Glutamatergic neuron (in vitro differentiated cells): ENCODE measurements around the gene ZNF608. TPM values are rescaled to one million over a fixed set of nuclear protein-coding genes. Genes with fewer than 3 reads are reported as not detected.

Experiments
- DNase-seq: peaks from one replicate; pipeline ENCODE4 v3.0.0; 2022
- H3K27ac Mint-ChIP-seq: one replicate; pipeline ENCODE4 v1.8.0; 2020; ENCODE audit warnings: mild to moderate bottlenecking, mixed read lengths, inconsistent platforms; ENCODE audit not compliant: unreplicated experiment
- H3K27me3 Mint-ChIP-seq: one replicate; pipeline ENCODE4 v1.8.0; 2020; ENCODE audit warnings: mild to moderate bottlenecking, moderate library complexity, mixed read lengths, inconsistent platforms; ENCODE audit not compliant: unreplicated experiment
- H3K36me3 Mint-ChIP-seq: one replicate; pipeline ENCODE4 v1.8.0; 2020; ENCODE audit warnings: mild to moderate bottlenecking, mixed read lengths, inconsistent platforms; ENCODE audit not compliant: unreplicated experiment
- H3K4me1 Mint-ChIP-seq: one replicate; pipeline ENCODE4 v1.8.0; 2020; ENCODE audit warnings: mild to moderate bottlenecking, low read depth, mixed read lengths, inconsistent platforms; ENCODE audit not compliant: unreplicated experiment
- H3K4me3 Mint-ChIP-seq: one replicate; pipeline ENCODE4 v1.8.0; 2020; ENCODE audit warnings: mild to moderate bottlenecking, mixed read lengths, inconsistent platforms; ENCODE audit not compliant: unreplicated experiment
- H3K9me3 Mint-ChIP-seq: one replicate; pipeline ENCODE4 v1.8.0; 2020; ENCODE audit warnings: mild to moderate bottlenecking, moderate library complexity, mixed read lengths, inconsistent platforms; ENCODE audit not compliant: unreplicated experiment
- CTCF ChIP-seq: fragments of 200-600 bp; sonication (generic); IDR thresholded peaks from one replicate; pipeline ENCODE4 v1.5.0; 2021; ENCODE audit not compliant: partially characterized antibody, unreplicated experiment
- total RNA-seq: library from RNA; stranded (reverse); fragmentation: NEBNext Ultra II Directional; extraction: Animal tissue kit (Norgen Biotek cat#: 25700); gene quantifications from one replicate; pipeline ENCODE4 v1.2.1, GENCODE V29; 2021; ENCODE audit not compliant: unreplicated experiment

ZNF608 gene
- total RNA-seq, 1 donor from 2014 or later: 161 TPM

GRCh38 chr5:124720593-124720992, 25.8 kb downstream of the ZNF608 start:
- DNase-seq: no peak
- Mint-ChIP-seq H3K9me3 (peaks cover 3% of the 10 kb centered on the region), H3K4me1 (peaks cover 56% of the 10 kb centered on the region), H3K27me3 (peaks cover 1% of the 10 kb centered on the region), H3K4me3 (no peak overlapping the region), H3K36me3 (no peaks in the 10 kb centered on the region), H3K27ac (no peak overlapping the region)
- TF ChIP-seq CTCF: no peak

GRCh38 chr5:124719113-124719967, 27.1 kb downstream of the ZNF608 start:
- DNase-seq: no peak
- no peaks in the 10 kb centered on the region for H3K36me3 Mint-ChIP-seq
- peaks cover 3% of the 10 kb centered on the region for H3K9me3 Mint-ChIP-seq
- no peak for TF ChIP-seq CTCF
- peaks cover 47% of the 10 kb centered on the region for H3K4me1 Mint-ChIP-seq
- H3K27me3 Mint-ChIP-seq: peaks cover 1% of the 10 kb centered on the region
- H3K4me3 Mint-ChIP-seq: no peak overlapping the region
- no peak overlapping the region for H3K27ac Mint-ChIP-seq

GRCh38 chr5:124718380-124718789, 28.1 kb downstream of the ZNF608 start:
- peaks cover 1% of the 10 kb centered on the region for H3K27me3 Mint-ChIP-seq
- H3K9me3 Mint-ChIP-seq: peaks cover 3% of the 10 kb centered on the region
- H3K36me3 Mint-ChIP-seq: no peaks in the 10 kb centered on the region
- TF ChIP-seq CTCF: no peak
- peak overlapping the region; percentile 15 for H3K27ac Mint-ChIP-seq
- peak overlapping the region; percentile 58 for H3K4me3 Mint-ChIP-seq
- DNase-seq: no peak
- H3K4me1 Mint-ChIP-seq: peaks cover 51% of the 10 kb centered on the region

GRCh38 chr5:124716169-124716568, 30.3 kb downstream of the ZNF608 start:
- H3K4me3 Mint-ChIP-seq: no peak overlapping the region
- no peak for TF ChIP-seq CTCF
- H3K36me3 Mint-ChIP-seq: no peaks in the 10 kb centered on the region
- H3K9me3 Mint-ChIP-seq: peaks cover 9% of the 10 kb centered on the region
- peaks cover 59% of the 10 kb centered on the region for H3K4me1 Mint-ChIP-seq
- peaks cover 9% of the 10 kb centered on the region for H3K27me3 Mint-ChIP-seq
- DNase-seq: no peak
- H3K27ac Mint-ChIP-seq: no peak overlapping the region

- Mint-ChIP-seq H3K27ac (no peak overlapping the region), H3K4me1 (peaks cover 59% of the 10 kb centered on the region), H3K36me3 (no peaks in the 10 kb centered on the region), H3K4me3 (no peak overlapping the region), H3K27me3 (peaks cover 9% of the 10 kb centered on the region), H3K9me3 (peaks cover 8% of the 10 kb centered on the region)
- no peak for TF ChIP-seq CTCF
- no peak for DNase-seq
Measured at GRCh38 chr5:124714910-124715309, 31.5 kb downstream of the ZNF608 start.
